ACC112 (cell line): ENCODE results near the gene C5orf15.

Experiments
- H2AFZ ChIP-seq: fragments of 200-600 bp; sonication (generic); one replicate; pipeline ENCODE4 v1.6.0; 2017; ENCODE audit warnings: antibody characterized with exemption, low read length; ENCODE audit not compliant: unreplicated experiment
- H3K27ac ChIP-seq: fragments of 200-600 bp; sonication (generic); 2 replicates; pipeline ENCODE4 v1.5.1; 2014; ENCODE audit warnings: low read depth, mild to moderate bottlenecking, antibody characterized with exemption, low read length, moderate library complexity
- H3K27me3 ChIP-seq: fragments of 200-600 bp; sonication (generic); 2 replicates; pipeline ENCODE4 v1.6.1; 2014; ENCODE audit warnings: mild to moderate bottlenecking, antibody characterized with exemption, low read length, moderate library complexity, mixed read lengths; ENCODE audit not compliant: insufficient read depth
- H3K36me3 ChIP-seq: fragments of 200-600 bp; sonication (generic); 2 replicates; pipeline ENCODE4 v1.6.1; 2016; ENCODE audit warnings: mild to moderate bottlenecking, antibody characterized with exemption, low read length, moderate library complexity, mixed read lengths; ENCODE audit not compliant: insufficient read depth
- H3K4me1 ChIP-seq: fragments of 200-600 bp; sonication (generic); one replicate; pipeline ENCODE4 v1.6.1; 2016; ENCODE audit warnings: low read length, mixed read lengths; ENCODE audit not compliant: insufficient read depth, unreplicated experiment, control insufficient read depth
- H3K4me3 ChIP-seq: fragments of 200-600 bp; sonication (generic); 2 replicates; pipeline ENCODE4 v1.5.1; 2014; ENCODE audit warnings: mild to moderate bottlenecking, low read depth, low read length
- H3K79me2 ChIP-seq: fragments of 200-600 bp; sonication (generic); one replicate; pipeline ENCODE4 v1.6.0; 2016; ENCODE audit warnings: low read length; ENCODE audit not compliant: control insufficient read depth, unreplicated experiment, insufficient read depth

The C5orf15 gene

GRCh38 chr5:133918731-133919130 is 49.7 kb downstream of the C5orf15 start:
- H3K36me3 ChIP-seq, result no peaks in the 10 kb centered on the region
- no peaks in the 10 kb centered on the region for H3K79me2 ChIP-seq
- H3K27me3 ChIP-seq, result no peaks in the 10 kb centered on the region
- H3K27ac ChIP-seq, result no peak overlapping the region
- H3K4me1 ChIP-seq, result no peaks in the 10 kb centered on the region
- no peak overlapping the region for H3K4me3 ChIP-seq
- H2AFZ ChIP-seq, result no peak overlapping the region

- Histone ChIP-seq H3K4me3 (no peak overlapping the region), H3K27ac (no peak overlapping the region), H3K36me3 (no peaks in the 10 kb centered on the region), H2AFZ (no peak overlapping the region), H3K79me2 (no peaks in the 10 kb centered on the region), H3K4me1 (no peaks in the 10 kb centered on the region), H3K27me3 (no peaks in the 10 kb centered on the region)
Measured at GRCh38 chr5:133918316-133918715, 50.1 kb downstream of the C5orf15 start.

- Histone ChIP-seq H3K27ac (no peak overlapping the region), H2AFZ (no peak overlapping the region), H3K4me1 (no peaks in the 10 kb centered on the region), H3K36me3 (no peaks in the 10 kb centered on the region), H3K79me2 (no peaks in the 10 kb centered on the region), H3K27me3 (no peaks in the 10 kb centered on the region), H3K4me3 (no peak overlapping the region)
Measured at GRCh38 chr5:133917785-133918184, 50.6 kb downstream of the C5orf15 start.

- Histone ChIP-seq H3K79me2 (no peaks in the 10 kb centered on the region), H3K4me1 (no peaks in the 10 kb centered on the region), H3K27ac (no peak overlapping the region), H3K36me3 (no peaks in the 10 kb centered on the region), H3K27me3 (no peaks in the 10 kb centered on the region), H2AFZ (no peak overlapping the region), H3K4me3 (no peak overlapping the region)
Measured at GRCh38 chr5:133916914-133917313, 51.5 kb downstream of the C5orf15 start.

DNA sequence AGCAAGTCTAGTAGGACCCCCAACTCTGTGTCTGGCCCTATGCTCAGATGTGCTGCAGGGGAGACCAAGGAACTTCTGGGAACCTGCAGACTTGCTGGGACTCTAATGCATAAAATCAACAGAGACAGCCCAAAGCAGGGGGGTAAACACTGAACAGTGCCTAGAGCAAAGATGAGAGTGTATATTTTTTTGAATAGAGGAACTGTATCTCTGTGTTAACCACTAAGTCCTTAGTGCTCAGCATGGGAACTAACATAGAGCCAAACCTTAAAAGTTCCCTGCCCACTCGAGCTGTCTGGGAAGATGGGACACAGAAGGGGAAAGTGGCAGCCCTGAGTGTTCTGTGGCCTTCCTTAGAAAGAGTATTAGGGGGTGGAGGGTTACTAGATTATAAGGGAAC is 51.9 kb downstream of the C5orf15 start:
- Histone ChIP-seq H3K27ac (no peak overlapping the region), H3K27me3 (no peaks in the 10 kb centered on the region), H3K4me1 (no peaks in the 10 kb centered on the region), H3K79me2 (no peaks in the 10 kb centered on the region), H2AFZ (no peak overlapping the region), H3K36me3 (no peaks in the 10 kb centered on the region), H3K4me3 (no peak overlapping the region)

- no peaks in the 10 kb centered on the region for H3K27me3 ChIP-seq
- H3K4me3 ChIP-seq, result no peak overlapping the region
- no peaks in the 10 kb centered on the region for H3K4me1 ChIP-seq
- no peak overlapping the region for H2AFZ ChIP-seq
- no peaks in the 10 kb centered on the region for H3K36me3 ChIP-seq
- no peak overlapping the region for H3K27ac ChIP-seq
- H3K79me2 ChIP-seq, result no peaks in the 10 kb centered on the region
Measured at GRCh38 chr5:133914434-133914833, 54.0 kb downstream of the C5orf15 start.

DNA sequence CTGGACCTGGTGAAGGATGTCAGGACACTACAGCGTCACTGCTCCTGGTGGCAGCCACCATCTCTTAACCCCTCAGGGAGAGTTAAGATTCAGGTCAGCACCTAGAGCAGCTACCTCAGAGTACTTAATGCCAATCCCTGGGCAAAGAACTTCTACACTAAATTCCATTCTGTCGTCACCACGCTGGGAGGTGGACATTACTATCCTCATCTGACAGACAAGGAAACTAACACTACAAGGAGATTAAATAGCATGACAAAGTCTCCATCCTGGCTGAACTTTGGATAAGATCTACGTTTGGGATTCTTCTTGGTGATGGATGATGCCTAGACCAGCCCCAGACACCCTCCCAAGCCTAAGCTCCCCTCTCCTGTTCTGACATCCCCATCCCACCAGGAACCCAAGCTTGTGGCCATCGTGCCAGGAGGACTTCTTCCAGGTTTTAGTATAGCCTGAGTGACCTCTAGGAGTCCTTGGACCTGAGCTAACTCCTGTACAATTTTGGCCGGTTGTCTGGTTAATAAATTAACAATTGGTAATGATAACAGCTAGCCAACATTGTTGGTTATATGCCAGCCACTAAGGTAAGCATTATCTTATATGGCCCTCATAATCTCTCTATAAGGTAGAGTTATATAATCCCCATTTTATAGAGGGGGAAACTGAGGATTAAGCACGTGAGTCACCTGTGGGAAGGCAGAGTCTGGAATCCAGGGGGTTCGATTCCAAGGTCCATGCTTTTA is 54.8 kb downstream of the C5orf15 start:
- no peaks in the 10 kb centered on the region for H3K36me3 ChIP-seq
- H3K27ac ChIP-seq, result no peak overlapping the region
- no peak overlapping the region for H2AFZ ChIP-seq
- H3K27me3 ChIP-seq, result no peaks in the 10 kb centered on the region
- H3K4me1 ChIP-seq, result no peaks in the 10 kb centered on the region
- H3K79me2 ChIP-seq, result no peaks in the 10 kb centered on the region
- H3K4me3 ChIP-seq, result no peak overlapping the region

DNA sequence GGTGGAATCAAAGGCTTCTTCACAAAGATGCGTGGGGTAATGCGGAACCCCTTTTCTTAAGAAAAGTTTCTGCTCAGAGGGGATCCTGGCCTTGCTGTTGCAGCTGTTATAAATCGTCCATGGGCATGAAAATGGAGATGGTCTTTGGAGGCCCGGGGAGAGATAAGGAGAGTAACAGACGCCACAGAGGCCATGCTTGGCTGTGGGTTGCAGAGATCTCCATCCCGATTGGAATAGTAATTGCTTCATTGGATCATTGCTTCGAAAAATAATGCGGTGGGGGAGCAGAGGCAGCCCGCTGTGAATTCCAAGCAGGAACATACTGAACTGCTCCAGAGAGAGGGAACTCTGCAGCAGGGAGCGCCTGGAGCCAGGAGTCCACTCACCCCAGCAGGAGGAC is 55.5 kb downstream of the C5orf15 start:
- Histone ChIP-seq H3K4me1 (no peaks in the 10 kb centered on the region), H2AFZ (no peak overlapping the region), H3K27me3 (no peaks in the 10 kb centered on the region), H3K79me2 (no peaks in the 10 kb centered on the region), H3K4me3 (no peak overlapping the region), H3K27ac (no peak overlapping the region), H3K36me3 (no peaks in the 10 kb centered on the region)

DNA sequence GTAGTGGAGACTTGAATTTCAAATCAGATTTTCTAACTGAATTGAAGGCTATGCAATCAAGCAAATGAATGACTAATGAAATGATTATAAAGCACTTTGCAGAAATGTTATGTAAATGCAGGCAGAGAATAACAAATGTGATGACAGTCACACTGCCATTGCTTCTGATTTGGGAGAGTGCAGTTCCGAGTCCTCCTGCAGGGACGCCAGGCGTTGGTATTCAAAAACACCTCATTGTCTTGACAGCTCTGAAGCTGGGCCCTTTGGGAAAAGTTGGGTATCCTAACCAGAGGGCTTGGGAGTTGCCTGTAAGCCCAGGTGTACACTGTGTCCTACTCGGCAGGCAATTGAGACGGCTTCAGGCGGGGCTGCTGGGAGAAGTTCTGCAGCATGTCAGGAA is 57.9 kb downstream of the C5orf15 start:
- no peak overlapping the region for H2AFZ ChIP-seq
- no peaks in the 10 kb centered on the region for H3K79me2 ChIP-seq
- no peaks in the 10 kb centered on the region for H3K27me3 ChIP-seq
- H3K36me3 ChIP-seq, result no peaks in the 10 kb centered on the region
- H3K4me1 ChIP-seq, result no peaks in the 10 kb centered on the region
- no peak overlapping the region for H3K4me3 ChIP-seq
- no peak overlapping the region for H3K27ac ChIP-seq

DNA sequence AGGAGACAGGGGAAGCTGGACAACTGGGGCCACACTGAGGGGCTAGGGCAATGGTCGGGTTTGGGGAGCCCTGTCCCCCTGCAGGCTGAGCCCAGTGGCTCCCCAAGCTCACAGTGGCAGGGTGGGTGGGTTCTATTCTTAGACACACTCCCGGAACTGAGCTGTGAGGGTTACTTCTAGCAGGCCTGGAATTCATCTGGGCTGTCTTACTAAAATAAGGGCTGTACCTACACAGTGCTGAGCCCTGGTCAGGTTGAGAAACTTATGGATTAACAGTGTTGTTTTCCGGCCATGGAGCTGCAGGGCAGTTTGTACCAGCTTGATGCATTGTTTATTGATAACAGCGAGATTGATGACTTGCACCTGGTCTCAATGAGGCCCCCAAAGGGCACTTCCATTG is 58.8 kb downstream of the C5orf15 start:
- Histone ChIP-seq H3K27me3 (no peaks in the 10 kb centered on the region), H2AFZ (no peak overlapping the region), H3K27ac (no peak overlapping the region), H3K4me3 (no peak overlapping the region), H3K36me3 (no peaks in the 10 kb centered on the region), H3K79me2 (no peaks in the 10 kb centered on the region), H3K4me1 (no peaks in the 10 kb centered on the region)

GRCh38 chr5:133907075-133907474 is 61.4 kb downstream of the C5orf15 start:
- H2AFZ ChIP-seq, result no peak overlapping the region
- no peaks in the 10 kb centered on the region for H3K4me1 ChIP-seq
- no peak overlapping the region for H3K27ac ChIP-seq
- no peaks in the 10 kb centered on the region for H3K36me3 ChIP-seq
- no peaks in the 10 kb centered on the region for H3K27me3 ChIP-seq
- H3K4me3 ChIP-seq, result no peak overlapping the region
- H3K79me2 ChIP-seq, result no peaks in the 10 kb centered on the region
